ENCODE data around the gene IGSF9. TPM values are rescaled to one million over a fixed set of nuclear protein-coding genes. Genes with fewer than 3 reads are reported as not detected.

IGSF9 gene
- total RNA-seq, 1 donor from 2014 or later = 24.5 TPM

DNA sequence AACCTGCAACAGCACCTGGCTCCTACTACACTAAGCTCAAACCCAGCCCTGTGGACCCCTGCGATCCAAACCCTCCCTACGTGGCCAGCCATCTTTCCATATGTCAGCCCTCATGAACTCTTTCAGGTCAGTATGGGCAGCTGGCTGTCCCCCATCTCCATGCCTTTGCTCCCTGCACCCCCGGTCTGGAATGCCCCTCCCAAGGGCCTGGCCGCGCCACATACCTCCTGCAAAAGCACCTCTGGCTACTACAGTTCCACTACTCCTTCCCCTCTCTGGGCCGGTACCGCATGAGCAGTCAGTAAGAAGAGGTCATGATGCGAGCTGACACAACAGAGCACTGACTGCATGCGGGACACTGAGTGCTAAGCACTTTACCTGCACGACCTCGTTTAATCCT, 10.1 kb downstream of the IGSF9 start:
- no peak for DNase-seq (ENCODE audit: low read depth, low spot score)
- no peak overlapping the region for H3K27ac Mint-ChIP-seq (ENCODE audit: unreplicated experiment)
- H3K27me3 Mint-ChIP-seq (ENCODE audit: low read depth) = no peaks in the 10 kb centered on the region

DNA sequence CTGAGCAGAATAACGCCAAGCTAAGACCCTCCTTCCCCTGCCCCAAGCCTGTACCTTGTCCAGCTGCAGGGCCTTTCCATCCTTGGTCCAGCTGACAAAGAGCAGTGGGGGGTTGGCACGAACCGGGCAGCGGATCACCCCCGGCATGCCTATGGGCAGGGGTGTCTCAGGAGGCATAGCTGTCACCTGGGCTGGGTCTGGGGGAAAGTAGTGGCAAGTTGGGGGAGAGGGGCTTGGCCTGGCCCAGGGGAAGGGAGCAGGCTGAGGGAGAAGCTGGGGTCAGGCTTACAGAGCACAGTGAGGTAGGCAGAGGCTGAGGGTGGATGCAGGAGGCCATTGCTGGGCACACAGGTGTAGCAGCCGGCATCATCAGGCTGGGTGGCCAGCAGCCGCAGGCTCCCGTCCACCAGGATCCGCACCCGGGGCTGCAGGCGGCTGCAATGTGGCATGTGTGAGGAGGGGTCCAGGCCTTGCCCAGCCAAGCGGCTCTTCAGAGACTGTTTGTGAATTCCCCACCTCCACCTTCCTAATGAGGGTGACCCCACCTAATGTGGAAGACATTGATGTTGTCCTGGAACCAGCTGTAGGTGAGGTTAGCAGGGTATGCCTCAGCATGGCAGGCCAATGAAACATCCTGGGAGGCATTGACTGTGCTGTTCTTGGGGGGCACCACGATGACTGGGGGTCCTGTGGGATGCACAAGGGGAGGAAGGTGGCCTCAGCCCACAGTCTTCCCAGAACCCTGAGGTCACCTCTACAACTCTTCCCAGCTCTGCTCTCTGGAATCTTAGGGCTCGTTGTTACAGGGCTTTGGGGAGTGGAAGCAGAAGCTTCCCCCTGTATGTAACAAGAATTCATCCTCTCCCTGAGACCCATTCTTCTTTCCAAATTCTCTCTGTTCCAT, 11.0 kb downstream of the IGSF9 start:
- Mint-ChIP-seq H3K36me3 (ENCODE audit: low read depth) (peaks cover 2% of the 10 kb centered on the region), H3K27ac (ENCODE audit: unreplicated experiment) (no peak overlapping the region), H3K4me1 (peaks cover 5% of the 10 kb centered on the region), H3K4me3 (no peak overlapping the region), H3K27me3 (ENCODE audit: low read depth) (no peaks in the 10 kb centered on the region), H3K9me3 (no peaks in the 10 kb centered on the region)
- TF ChIP-seq, protein P1, sequence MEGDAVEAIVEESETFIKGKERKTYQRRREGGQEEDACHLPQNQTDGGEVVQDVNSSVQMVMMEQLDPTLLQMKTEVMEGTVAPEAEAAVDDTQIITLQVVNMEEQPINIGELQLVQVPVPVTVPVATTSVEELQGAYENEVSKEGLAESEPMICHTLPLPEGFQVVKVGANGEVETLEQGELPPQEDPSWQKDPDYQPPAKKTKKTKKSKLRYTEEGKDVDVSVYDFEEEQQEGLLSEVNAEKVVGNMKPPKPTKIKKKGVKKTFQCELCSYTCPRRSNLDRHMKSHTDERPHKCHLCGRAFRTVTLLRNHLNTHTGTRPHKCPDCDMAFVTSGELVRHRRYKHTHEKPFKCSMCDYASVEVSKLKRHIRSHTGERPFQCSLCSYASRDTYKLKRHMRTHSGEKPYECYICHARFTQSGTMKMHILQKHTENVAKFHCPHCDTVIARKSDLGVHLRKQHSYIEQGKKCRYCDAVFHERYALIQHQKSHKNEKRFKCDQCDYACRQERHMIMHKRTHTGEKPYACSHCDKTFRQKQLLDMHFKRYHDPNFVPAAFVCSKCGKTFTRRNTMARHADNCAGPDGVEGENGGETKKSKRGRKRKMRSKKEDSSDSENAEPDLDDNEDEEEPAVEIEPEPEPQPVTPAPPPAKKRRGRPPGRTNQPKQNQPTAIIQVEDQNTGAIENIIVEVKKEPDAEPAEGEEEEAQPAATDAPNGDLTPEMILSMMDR (conservative IDR thresholded peaks at IDR 0.05) = no peak
- no peak for DNase-seq (ENCODE audit: low read depth, low spot score)

More for the DNA sequence above, 10.1 kb downstream of the IGSF9 start:
- Mint-ChIP-seq H3K36me3 (ENCODE audit: low read depth) (peaks cover 2% of the 10 kb centered on the region), H3K4me3 (no peak overlapping the region), H3K4me1 (peaks cover 13% of the 10 kb centered on the region), H3K9me3 (no peaks in the 10 kb centered on the region)
- TF ChIP-seq, protein P1 (conservative IDR thresholded peaks at IDR 0.05) = no peak

DNA sequence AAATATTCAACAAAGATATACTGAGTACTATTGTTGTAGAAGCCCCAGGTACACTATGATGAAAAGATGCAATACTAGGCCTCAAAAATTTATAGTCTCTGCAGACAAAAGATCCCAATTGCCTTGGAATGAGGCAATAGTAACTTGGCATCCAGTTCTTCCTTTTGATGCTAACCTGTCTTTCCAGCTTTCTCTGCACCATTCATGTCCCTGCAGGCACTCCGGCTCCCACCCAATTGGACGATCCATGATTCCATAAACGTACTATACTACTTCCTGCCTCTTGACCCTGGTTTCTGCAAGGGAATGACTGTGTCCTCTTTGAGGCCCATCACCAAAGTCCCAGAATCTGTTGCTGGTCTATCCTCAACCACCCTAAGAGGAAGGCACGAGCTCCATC, 12.1 kb downstream of the IGSF9 start:
- DNase-seq (ENCODE audit: low read depth, low spot score) = no peak
- H3K36me3 Mint-ChIP-seq (ENCODE audit: low read depth) = no peaks in the 10 kb centered on the region
- no peak overlapping the region for H3K27ac Mint-ChIP-seq (ENCODE audit: unreplicated experiment)
- H3K4me1 Mint-ChIP-seq = peaks cover 5% of the 10 kb centered on the region
- H3K27me3 Mint-ChIP-seq (ENCODE audit: low read depth) = no peaks in the 10 kb centered on the region
- H3K4me3 Mint-ChIP-seq = no peak overlapping the region
- no peaks in the 10 kb centered on the region for H3K9me3 Mint-ChIP-seq
- TF ChIP-seq, protein P1 (conservative IDR thresholded peaks at IDR 0.05) = no peak

DNA sequence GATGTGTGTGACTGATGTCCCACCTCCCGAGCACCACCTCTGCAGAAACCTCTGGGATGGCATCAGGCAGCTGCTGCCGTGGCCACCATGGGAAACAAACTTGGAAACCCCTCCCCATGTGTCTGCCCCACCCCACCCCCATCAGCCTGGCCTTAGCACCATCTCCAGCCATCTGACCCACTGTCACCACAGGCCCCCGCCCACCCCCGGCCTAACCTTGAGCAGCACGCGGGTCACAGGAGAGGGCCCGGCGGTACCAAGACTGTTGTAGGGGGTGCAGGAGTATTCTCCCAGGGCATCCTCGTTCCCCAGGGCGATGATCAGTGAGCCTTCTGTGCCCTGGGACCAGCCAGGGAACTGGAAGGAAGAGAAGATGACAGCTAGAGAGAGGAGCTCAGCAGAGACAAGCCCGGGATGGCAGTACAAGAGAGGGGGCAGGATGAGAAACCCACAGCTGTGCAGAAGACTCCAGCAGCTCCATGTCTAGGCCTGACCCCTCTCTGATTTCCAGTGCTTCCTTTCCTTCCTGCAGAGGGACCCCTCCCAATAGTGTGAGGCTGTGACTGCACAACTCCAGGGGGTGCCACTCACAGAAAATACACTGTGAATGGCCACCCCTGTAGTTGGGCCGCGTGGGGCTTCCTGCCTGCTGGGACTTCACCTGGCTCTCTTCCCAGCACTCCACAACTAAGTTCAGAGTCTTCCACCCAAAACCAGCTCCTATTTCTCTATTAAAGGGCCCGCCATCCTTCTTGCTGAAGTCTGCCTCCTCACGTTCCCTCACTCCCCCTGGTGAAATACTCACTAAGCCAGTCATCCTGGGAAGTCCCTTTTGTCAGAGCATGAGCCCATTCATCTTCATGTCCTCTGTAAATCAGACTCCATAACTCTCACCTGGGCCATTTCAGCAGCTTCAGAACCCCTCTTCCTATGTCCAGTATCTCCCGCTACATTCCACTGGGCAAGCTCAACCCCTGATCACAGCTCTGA, 12.8 kb downstream of the IGSF9 start:
- H3K9me3 Mint-ChIP-seq = no peaks in the 10 kb centered on the region
- H3K4me1 Mint-ChIP-seq = peaks cover 5% of the 10 kb centered on the region
- no peak overlapping the region for H3K4me3 Mint-ChIP-seq
- TF ChIP-seq, protein P1 (conservative IDR thresholded peaks at IDR 0.05) = no peak
- H3K36me3 Mint-ChIP-seq (ENCODE audit: low read depth) = no peaks in the 10 kb centered on the region
- DNase-seq (ENCODE audit: low read depth, low spot score) = no peak
- H3K27me3 Mint-ChIP-seq (ENCODE audit: low read depth) = no peaks in the 10 kb centered on the region
- H3K27ac Mint-ChIP-seq (ENCODE audit: unreplicated experiment) = no peak overlapping the region

DNA sequence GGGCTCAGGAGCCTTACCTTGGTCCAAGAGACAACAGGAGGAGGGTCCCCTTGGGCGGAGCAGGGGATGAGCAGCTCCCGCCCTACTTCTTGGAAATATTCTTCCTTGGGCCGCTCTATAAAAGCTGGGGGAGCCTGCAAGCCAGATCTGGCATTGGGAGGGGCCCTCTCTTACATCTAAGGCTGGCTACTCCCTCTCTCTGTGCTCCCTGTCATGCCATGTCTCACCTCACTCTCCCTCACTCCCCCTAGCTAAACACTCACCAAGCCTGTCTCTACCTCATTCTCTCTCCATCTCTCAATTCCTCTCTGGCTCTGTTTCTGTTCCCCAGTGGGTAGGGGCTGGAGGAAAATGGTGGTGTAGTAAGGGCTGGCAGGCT, 13.6 kb downstream of the IGSF9 start:
- H3K27me3 Mint-ChIP-seq (ENCODE audit: low read depth) = no peaks in the 10 kb centered on the region
- no peaks in the 10 kb centered on the region for H3K9me3 Mint-ChIP-seq
- H3K27ac Mint-ChIP-seq (ENCODE audit: unreplicated experiment) = no peak overlapping the region
- peaks cover 5% of the 10 kb centered on the region for H3K4me1 Mint-ChIP-seq
- H3K4me3 Mint-ChIP-seq = no peak overlapping the region
- no peaks in the 10 kb centered on the region for H3K36me3 Mint-ChIP-seq (ENCODE audit: low read depth)
- TF ChIP-seq, protein P1 (conservative IDR thresholded peaks at IDR 0.05) = no peak
- no peak for DNase-seq (ENCODE audit: low read depth, low spot score)
